Neural cell (in vitro differentiated cells): ENCODE data around the gene WDFY3. TPM values are rescaled to one million over a fixed set of nuclear protein-coding genes. Genes with fewer than 3 reads are reported as not detected.

Source experiments
- H2AFZ ChIP-seq: fragments of 200-600, 300-800 bp; sonication (generic), shearing (Covaris generic); 2 replicates; pipeline ENCODE4 v1.6.0; 2014; ENCODE audit warnings: low read depth, mild to moderate bottlenecking, antibody characterized with exemption, low read length, moderate library complexity
- H3F3A ChIP-seq: fragments of 200-600 bp; shearing (Covaris generic); 2 replicates; pipeline ENCODE4 v1.6.1; 2016; ENCODE audit warnings: mild to moderate bottlenecking, moderate library complexity, mixed read lengths, antibody characterized with exemption, low read length; ENCODE audit not compliant: insufficient read depth, poor library complexity, severe bottlenecking
- H3K27ac ChIP-seq: fragments of 200-600, 300-800 bp; sonication (generic), shearing (Covaris generic); 2 replicates; pipeline ENCODE4 v1.5.1; 2014; ENCODE audit warnings: mild to moderate bottlenecking, low read length, moderate library complexity
- H3K27me3 ChIP-seq: fragments of 300-800, 200-600 bp; sonication (generic), shearing (Covaris generic); 2 replicates; pipeline ENCODE4 v1.6.0; 2014; ENCODE audit warnings: mild to moderate bottlenecking, low read depth, low read length, moderate library complexity; ENCODE audit not compliant: insufficient read depth
- H3K36me3 ChIP-seq: fragments of 300-800, 200-600 bp; sonication (generic), shearing (Covaris generic); 2 replicates; pipeline ENCODE4 v1.5.1; 2014; ENCODE audit warnings: mild to moderate bottlenecking, antibody characterized with exemption, low read length, moderate library complexity; ENCODE audit not compliant: insufficient read depth
- H3K4me2 ChIP-seq: fragments of 300-800, 200-600 bp; sonication (generic), shearing (Covaris generic); 2 replicates; pipeline ENCODE4 v1.6.0; 2014; ENCODE audit warnings: mild to moderate bottlenecking, low read length
- H3K4me3 ChIP-seq: fragments of 300-800, 200-600 bp; sonication (generic), shearing (Covaris generic); 2 replicates; pipeline ENCODE4 v1.5.1; 2014; ENCODE audit warnings: mild to moderate bottlenecking, low read length, moderate library complexity
- H3K79me2 ChIP-seq: fragments of 200-600 bp; shearing (Covaris generic); replicated peaks from 2 replicates; pipeline ENCODE4 v1.6.0; 2014; ENCODE audit warnings: mild to moderate bottlenecking, low read length, moderate library complexity; ENCODE audit not compliant: insufficient read depth
- H3K9ac ChIP-seq: fragments of 300-800, 200-600 bp; sonication (generic), shearing (Covaris generic); 2 replicates; pipeline ENCODE4 v1.6.1; 2016; ENCODE audit warnings: mild to moderate bottlenecking, low read length, mixed read lengths
- H3K9me2 ChIP-seq: fragments of 200-600 bp; shearing (Covaris generic); 2 replicates; pipeline ENCODE4 v1.6.1; 2016; ENCODE audit warnings: mild to moderate bottlenecking, low read length, mixed read lengths; ENCODE audit not compliant: insufficient read depth
- H3K9me3 ChIP-seq: fragments of 200-600, 300-800 bp; sonication (generic), shearing (Covaris generic); 2 replicates; pipeline ENCODE4 v1.6.1; 2016; ENCODE audit warnings: mild to moderate bottlenecking, mixed run types, low read length, moderate library complexity, mixed read lengths
- H4K20me1 ChIP-seq: fragments of 200-600 bp; shearing (Covaris generic); 2 replicates; pipeline ENCODE4 v1.6.1; 2016; ENCODE audit warnings: mild to moderate bottlenecking, mixed run types; ENCODE audit not compliant: insufficient read depth
- EP300 ChIP-seq: fragments of 450-650 bp; conservative IDR thresholded peaks from 2 replicates; pipeline ENCODE4 v1.6.1; 2014; ENCODE audit warnings: antibody characterized with exemption, mild to moderate bottlenecking, moderate library complexity; ENCODE audit not compliant: poor library complexity, severe bottlenecking
- EZH2 ChIP-seq: fragments of 200-600, 300-800 bp; shearing (Covaris generic), sonication (generic); IDR thresholded peaks from 2 replicates; pipeline ENCODE4 v1.6.1; 2014; ENCODE audit warnings: antibody characterized with exemption, low read length, borderline replicate concordance, mild to moderate bottlenecking; ENCODE audit not compliant: insufficient read depth, poor library complexity, severe bottlenecking
- MXI1 ChIP-seq: fragments of 450-650 bp; conservative IDR thresholded peaks from 2 replicates; pipeline ENCODE4 v1.6.1; 2014; ENCODE audit warnings: antibody characterized with exemption, mild to moderate bottlenecking; ENCODE audit not compliant: poor library complexity, severe bottlenecking
- POLR2AphosphoS5 ChIP-seq: IDR thresholded peaks from 2 replicates; pipeline ENCODE4 v1.6.1; 2012
- RAD21 ChIP-seq: fragments of 450-650 bp; conservative IDR thresholded peaks from 2 replicates; pipeline ENCODE4 v1.6.1; 2014; ENCODE audit warnings: antibody characterized with exemption, mild to moderate bottlenecking, moderate library complexity
- REST ChIP-seq: IDR thresholded peaks from 2 replicates; pipeline ENCODE4 v1.6.1; 2012; ENCODE audit warnings: borderline replicate concordance
- SMC3 ChIP-seq: fragments of 450-650 bp; conservative IDR thresholded peaks from 2 replicates; pipeline ENCODE4 v1.6.1; 2014; ENCODE audit warnings: antibody characterized with exemption, mild to moderate bottlenecking, moderate library complexity; ENCODE audit not compliant: poor library complexity
- TAF1 ChIP-seq: IDR thresholded peaks from 2 replicates; pipeline ENCODE4 v1.6.1; 2012; ENCODE audit warnings: low read depth
- polyA plus RNA-seq: library from polyadenylated mRNA; depleted of rRNA; stranded (reverse); fragments of >200 nt; gene quantifications from 2 replicates; pipeline ENCODE4 v1.2.3, GENCODE V29; 2014
- TF ChIP-seq, protein P1 (sequence below): fragments of 450-650 bp; IDR thresholded peaks from 2 replicates; pipeline ENCODE4 v1.5.1; 2014; ENCODE audit warnings: antibody characterized with exemption, mild to moderate bottlenecking, moderate library complexity; ENCODE audit not compliant: poor library complexity, severe bottlenecking

Gene WDFY3
- polyA plus RNA-seq, 1 donor from 2014 or later, result 39.8 TPM

DNA sequence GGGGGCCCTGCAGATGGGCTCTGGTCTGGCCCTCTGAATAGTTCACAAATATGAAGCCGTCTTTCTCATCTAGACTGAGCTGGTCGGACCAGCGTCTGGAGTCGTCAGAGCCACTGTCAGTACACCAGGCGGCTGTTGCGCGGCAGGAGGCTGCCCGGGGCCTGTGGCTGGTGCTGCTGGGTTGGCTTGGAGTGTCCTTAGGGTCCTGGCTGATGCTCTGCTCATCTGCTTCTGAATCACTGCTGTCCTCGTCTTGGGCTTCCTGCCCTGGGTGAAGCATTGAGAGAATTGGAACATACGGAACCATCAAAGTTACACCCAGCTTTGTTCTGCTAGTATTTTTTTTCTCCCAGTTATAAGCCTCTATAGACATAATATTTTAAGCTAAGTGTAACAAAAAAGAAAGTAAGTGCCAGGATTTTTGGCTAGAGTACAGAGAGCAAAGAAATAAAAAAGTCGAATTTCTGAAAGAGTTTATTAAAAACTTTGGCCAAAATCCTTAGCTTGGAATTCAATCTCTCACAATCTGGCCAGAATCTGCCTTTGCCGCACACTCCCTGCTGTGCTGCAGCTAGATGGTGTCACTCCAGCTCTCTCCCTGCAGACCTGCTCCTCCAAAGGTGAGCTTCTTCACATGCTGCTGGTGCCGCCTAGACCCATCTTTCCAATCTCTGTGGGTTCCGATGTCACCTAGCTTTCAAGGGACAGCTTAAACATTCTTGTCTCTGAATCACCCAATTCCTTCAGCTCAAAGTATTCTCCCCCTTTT lies 287.3 kb downstream of the WDFY3 start:
- no peaks in the 10 kb centered on the region for H3K9me3 ChIP-seq
- H3K27me3 ChIP-seq, result no peaks in the 10 kb centered on the region
- peaks cover 27% of the 10 kb centered on the region for H3K36me3 ChIP-seq
- H3K9ac ChIP-seq, result no peak overlapping the region
- no peak overlapping the region for H3K4me3 ChIP-seq
- TF ChIP-seq RAD21 (no peak), POLR2AphosphoS5 (no peak), SMC3 (no peak), REST (no peak), TAF1 (no peak)
- no peaks in the 10 kb centered on the region for H3F3A ChIP-seq
- no peaks in the 10 kb centered on the region for H4K20me1 ChIP-seq
- no peak overlapping the region for H2AFZ ChIP-seq
- no peaks in the 10 kb centered on the region for H3K79me2 ChIP-seq
- no peak overlapping the region for H3K4me2 ChIP-seq
- H3K27ac ChIP-seq, result no peak overlapping the region
- no peaks in the 10 kb centered on the region for H3K9me2 ChIP-seq

DNA sequence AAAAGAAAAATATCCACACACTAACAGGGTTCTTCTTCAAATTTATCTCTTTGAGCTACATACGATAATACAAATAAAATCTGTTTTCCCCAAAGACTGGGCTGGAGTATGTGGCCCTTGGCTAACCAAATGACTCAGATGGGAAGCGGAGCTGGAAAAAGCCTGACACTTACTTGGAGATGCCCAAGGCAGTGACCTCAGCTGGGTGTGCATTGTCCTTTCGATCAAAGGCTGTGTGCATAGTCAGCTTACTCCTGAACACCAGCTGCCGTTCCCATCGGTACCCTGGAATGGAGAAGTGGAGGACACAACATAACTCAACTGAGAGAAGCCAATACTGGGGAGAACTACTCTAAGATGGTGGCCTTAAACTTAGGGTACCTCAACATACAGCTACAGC lies 288.5 kb downstream of the WDFY3 start:
- H3K9ac ChIP-seq, result no peak overlapping the region
- TF ChIP-seq, protein P1, sequence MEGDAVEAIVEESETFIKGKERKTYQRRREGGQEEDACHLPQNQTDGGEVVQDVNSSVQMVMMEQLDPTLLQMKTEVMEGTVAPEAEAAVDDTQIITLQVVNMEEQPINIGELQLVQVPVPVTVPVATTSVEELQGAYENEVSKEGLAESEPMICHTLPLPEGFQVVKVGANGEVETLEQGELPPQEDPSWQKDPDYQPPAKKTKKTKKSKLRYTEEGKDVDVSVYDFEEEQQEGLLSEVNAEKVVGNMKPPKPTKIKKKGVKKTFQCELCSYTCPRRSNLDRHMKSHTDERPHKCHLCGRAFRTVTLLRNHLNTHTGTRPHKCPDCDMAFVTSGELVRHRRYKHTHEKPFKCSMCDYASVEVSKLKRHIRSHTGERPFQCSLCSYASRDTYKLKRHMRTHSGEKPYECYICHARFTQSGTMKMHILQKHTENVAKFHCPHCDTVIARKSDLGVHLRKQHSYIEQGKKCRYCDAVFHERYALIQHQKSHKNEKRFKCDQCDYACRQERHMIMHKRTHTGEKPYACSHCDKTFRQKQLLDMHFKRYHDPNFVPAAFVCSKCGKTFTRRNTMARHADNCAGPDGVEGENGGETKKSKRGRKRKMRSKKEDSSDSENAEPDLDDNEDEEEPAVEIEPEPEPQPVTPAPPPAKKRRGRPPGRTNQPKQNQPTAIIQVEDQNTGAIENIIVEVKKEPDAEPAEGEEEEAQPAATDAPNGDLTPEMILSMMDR, result no peak
- TF ChIP-seq REST (no peak), EZH2 (no peak), EP300 (no peak), RAD21 (no peak), POLR2AphosphoS5 (no peak), MXI1 (no peak), SMC3 (no peak), TAF1 (no peak)
- no peaks in the 10 kb centered on the region for H3K9me2 ChIP-seq
- no peaks in the 10 kb centered on the region for H3F3A ChIP-seq
- no peak overlapping the region for H3K4me3 ChIP-seq
- H3K27me3 ChIP-seq, result no peaks in the 10 kb centered on the region
- H4K20me1 ChIP-seq, result no peaks in the 10 kb centered on the region
- H3K79me2 ChIP-seq, result no peaks in the 10 kb centered on the region
- H3K4me2 ChIP-seq, result no peak overlapping the region
- H2AFZ ChIP-seq, result no peak overlapping the region
- no peaks in the 10 kb centered on the region for H3K9me3 ChIP-seq
- H3K36me3 ChIP-seq, result peaks cover 17% of the 10 kb centered on the region
- no peak overlapping the region for H3K27ac ChIP-seq
